IMR-90 (cell line): ENCODE data around the gene DGKD. TPM values are rescaled to one million over a fixed set of nuclear protein-coding genes. Genes with fewer than 3 reads are reported as not detected.

Source experiments
- ATAC-seq: fragments of 200-7000 bp; cut with Tn5 transposase; 2 replicates; pipeline ENCODE4 v1.9.1; 2020; ENCODE audit warnings: low read depth, mild to moderate bottlenecking, moderate library complexity
- BruUV-seq: library from RNA; stranded (reverse); fragments of 400-500 nt; replicated peaks from 2 replicates; lab custom pipeline; 2021; lab: Mats Ljungman, UMichigan
- CTCF ChIA-PET: fragments of 300-600 bp; formaldehyde crosslinking; extraction: SDS; loops from one replicate; lab custom pipeline; 2021; ENCODE audit warnings: antibody characterized with exemption; lab: Yijun Ruan, JAX
- POLR2A ChIA-PET: fragments of 300-600 bp; sonication (Branson Sonifier 250); formaldehyde crosslinking; loops from one replicate; lab custom pipeline; 2022; ENCODE audit warnings: antibody characterized with exemption; ENCODE audit not compliant: unreplicated experiment; lab: Charles Lee
- DNase-seq: peaks from one replicate; pipeline ENCODE4 v3.0.0; 2013
- H2AFZ ChIP-seq: replicated peaks from 2 replicates; pipeline ENCODE3; 2013; ENCODE audit warnings: low read length, mild to moderate bottlenecking; ENCODE audit not compliant: poor library complexity
- H2AK5ac ChIP-seq: 2 replicates; pipeline ENCODE4 v1.6.1; 2013; ENCODE audit warnings: low read depth, low read length, inconsistent platforms
- H2AK9ac ChIP-seq: replicated peaks from 2 replicates; pipeline ENCODE3; 2013; ENCODE audit warnings: mild to moderate bottlenecking, low read depth, low read length, moderate library complexity; ENCODE audit not compliant: poor library complexity
- H2BK120ac ChIP-seq: 2 replicates; pipeline ENCODE4 v1.6.1; 2013; ENCODE audit warnings: low read depth, low read length, inconsistent platforms
- H2BK15ac ChIP-seq: 3 replicates; pipeline ENCODE4 v1.6.1; 2013; ENCODE audit warnings: low read depth, low read length, inconsistent platforms
- H2BK20ac ChIP-seq: 2 replicates; pipeline ENCODE4 v1.6.1; 2013; ENCODE audit warnings: low read depth, mild to moderate bottlenecking, inconsistent platforms, low read length, moderate library complexity
- H2BK5ac ChIP-seq: 2 replicates; pipeline ENCODE4 v1.6.1; 2013; ENCODE audit warnings: mild to moderate bottlenecking, low read depth, low read length, inconsistent platforms; ENCODE audit not compliant: poor library complexity, severe bottlenecking
- H3K14ac ChIP-seq: replicated peaks from 2 replicates; pipeline ENCODE4 v1.6.1; 2013; ENCODE audit warnings: low read depth, low read length, inconsistent platforms
- H3K18ac ChIP-seq: 2 replicates; pipeline ENCODE4 v1.6.1; 2013; ENCODE audit warnings: low read depth, low read length, control low read depth
- H3K23ac ChIP-seq: 2 replicates; pipeline ENCODE4 v1.6.1; 2013; ENCODE audit warnings: low read depth, low read length, inconsistent platforms
- H3K27ac ChIP-seq: 2 replicates; pipeline ENCODE4 v1.5.1; 2013; ENCODE audit warnings: mild to moderate bottlenecking, control low read depth, low read length; ENCODE audit not compliant: insufficient read depth
- H3K27me3 ChIP-seq: 2 replicates; pipeline ENCODE4 v1.6.1; 2013; ENCODE audit warnings: low read length; ENCODE audit not compliant: control insufficient read depth, insufficient read depth
- H3K36me3 ChIP-seq: 2 replicates; pipeline ENCODE4 v1.6.1; 2013; ENCODE audit warnings: low read length, mixed read lengths; ENCODE audit not compliant: control insufficient read depth, insufficient read depth
- H3K4ac ChIP-seq: 2 replicates; pipeline ENCODE4 v1.6.1; 2013; ENCODE audit warnings: low read depth, low read length, inconsistent platforms
- H3K4me1 ChIP-seq: 2 replicates; pipeline ENCODE4 v1.6.1; 2013; ENCODE audit warnings: low read length, mixed read lengths; ENCODE audit not compliant: control insufficient read depth, insufficient read depth
- H3K4me2 ChIP-seq: 2 replicates; pipeline ENCODE4 v1.6.1; 2013; ENCODE audit warnings: low read depth, mild to moderate bottlenecking, control low read depth, low read length, moderate library complexity
- H3K4me3 ChIP-seq: 2 replicates; pipeline ENCODE4 v1.5.1; 2013; ENCODE audit warnings: low read depth, mild to moderate bottlenecking, control low read depth, low read length, moderate library complexity; ENCODE audit not compliant: insufficient read depth
- H3K56ac ChIP-seq: 2 replicates; pipeline ENCODE4 v1.6.1; 2013; ENCODE audit warnings: low read length, inconsistent platforms; ENCODE audit not compliant: insufficient read depth; ENCODE audit errors: extremely low read depth
- H3K79me1 ChIP-seq, 2 experiments: 2 replicates each; pipeline ENCODE4 v1.6.1; 2013; ENCODE audit warnings: low read length in 2 of 2, inconsistent platforms in 1 of 2, low read depth in 1 of 2
- H3K9ac ChIP-seq: 2 replicates; pipeline ENCODE4 v1.6.1; 2013; ENCODE audit warnings: low read depth, low read length, control low read depth
- H3K9me1 ChIP-seq: 2 replicates; pipeline ENCODE4 v1.6.1; 2013; ENCODE audit warnings: low read length, inconsistent platforms; ENCODE audit not compliant: insufficient read depth
- H3K9me3 ChIP-seq: 2 replicates; pipeline ENCODE4 v1.6.1; 2013; ENCODE audit warnings: low read length; ENCODE audit not compliant: control insufficient read depth, insufficient read depth
- H4K20me1 ChIP-seq: 2 replicates; pipeline ENCODE4 v1.6.1; 2013; ENCODE audit warnings: low read length, inconsistent platforms; ENCODE audit not compliant: insufficient read depth
- H4K5ac ChIP-seq: 2 replicates; pipeline ENCODE4 v1.6.1; 2013; ENCODE audit warnings: mild to moderate bottlenecking, low read depth, low read length, control low read depth
- H4K8ac ChIP-seq, 2 experiments: 2 replicates each; pipeline ENCODE4 v1.6.1; 2013; ENCODE audit warnings: low read depth in 2 of 2, low read length in 2 of 2, control low read depth in 1 of 2, inconsistent platforms in 1 of 2
- H4K91ac ChIP-seq: 2 replicates; pipeline ENCODE4 v1.6.1; 2013; ENCODE audit warnings: low read depth, low read length, inconsistent platforms; ENCODE audit not compliant: insufficient read depth
- CHD1 ChIP-seq: IDR thresholded peaks from 2 replicates; pipeline ENCODE4 v1.6.1; 2012; ENCODE audit warnings: low read depth, low read length, improper control_type of control experiment
- FOS ChIP-seq: fragments of 150-350 bp; IDR thresholded peaks from 2 replicates; pipeline ENCODE4 v1.6.1; 2016; ENCODE audit warnings: low read depth, low read length
- MXI1 ChIP-seq: IDR thresholded peaks from 2 replicates; pipeline ENCODE4 v1.6.1; 2012; ENCODE audit warnings: low read depth, mild to moderate bottlenecking, low read length, moderate library complexity, borderline replicate concordance
- NFE2L2 ChIP-seq: fragments of 150-350 bp; IDR thresholded peaks from 2 replicates; pipeline ENCODE4 v1.6.1; 2016; ENCODE audit warnings: low read depth, mild to moderate bottlenecking, low read length
- POLR2A ChIP-seq: IDR thresholded peaks from 2 replicates; pipeline ENCODE4 v1.6.1; 2012; ENCODE audit warnings: mild to moderate bottlenecking, low read depth, low read length
- RAD21 ChIP-seq: IDR thresholded peaks from 2 replicates; pipeline ENCODE4 v1.6.1; 2012; ENCODE audit warnings: low read length, improper control_type of control experiment
- RCOR1 ChIP-seq: IDR thresholded peaks from 2 replicates; pipeline ENCODE4 v1.6.1; 2012; ENCODE audit warnings: mild to moderate bottlenecking, low read length, improper control_type of control experiment; ENCODE audit not compliant: insufficient replicate concordance
- RFX5 ChIP-seq: IDR thresholded peaks from 2 replicates; pipeline ENCODE4 v1.8.0; 2012; ENCODE audit warnings: low read depth, mild to moderate bottlenecking, low read length, moderate library complexity
- SMC3 ChIP-seq: fragments of 150-350 bp; IDR thresholded peaks from 2 replicates; pipeline ENCODE4 v1.6.1; 2016; ENCODE audit warnings: low read depth, mild to moderate bottlenecking, antibody characterized with exemption, low read length, moderate library complexity
- WGBS, 2 experiments: methylation state at CpG; one replicate each; pipeline versions ENCODE4 v1.1.5 to v1.1.7; 2013; ENCODE audit warnings: missing lambda C conversion rate in 2 of 2; ENCODE audit not compliant: insufficient read length in 1 of 2; ENCODE audit errors: extremely low coverage in 2 of 2; 5-methylcytosine and 5-hydroxymethylcytosine counted together
- dilution Hi-C: fragments of 300-500 bp; cut with HindIII; formaldehyde crosslinking; loops from one replicate; pipeline ENCODE4 v1.14.3; 2018; ENCODE audit warnings: low sequenced_read_pairs; ENCODE audit not compliant: unreplicated experiment
- in situ Hi-C: fragments of 300-500 bp; cut with MboI; formaldehyde crosslinking; loops from 3 replicates; pipeline ENCODE4 v1.14.3; 2019; ENCODE audit warnings: low sequenced_read_pairs, inconsistent platforms, mixed read lengths
- intact Hi-C: fragments of 100-400 bp; cut with micrococcal nuclease; formaldehyde crosslinking; loops from 2 replicates; pipeline ENCODE4 v1.10.0; 2022
- polyA plus RNA-seq, 3 experiments: library from polyadenylated mRNA; depleted of rRNA; stranded (reverse); fragments of >200 nt; gene quantifications; 2 replicates each; pipeline ENCODE4 v1.2.3, GENCODE V29; 2012; ENCODE audit warnings: low replicate concordance in 1 of 3
- total RNA-seq: library from RNA; depleted of rRNA; stranded (reverse); fragments of >200 nt; gene quantifications from 2 replicates; pipeline ENCODE4 v1.2.3, GENCODE V29; 2012
- TF ChIP-seq, protein P1 (sequence below): conservative IDR thresholded peaks from 2 replicates; pipeline ENCODE4 v1.5.1; 2012; ENCODE audit warnings: mild to moderate bottlenecking, low read depth, low read length, improper control_type of control experiment

DGKD gene
- total and polyA plus RNA-seq, 2 of the 4 experiments (the other 2 are of a cell fraction): 6.5 to 10.1 TPM

DNA sequence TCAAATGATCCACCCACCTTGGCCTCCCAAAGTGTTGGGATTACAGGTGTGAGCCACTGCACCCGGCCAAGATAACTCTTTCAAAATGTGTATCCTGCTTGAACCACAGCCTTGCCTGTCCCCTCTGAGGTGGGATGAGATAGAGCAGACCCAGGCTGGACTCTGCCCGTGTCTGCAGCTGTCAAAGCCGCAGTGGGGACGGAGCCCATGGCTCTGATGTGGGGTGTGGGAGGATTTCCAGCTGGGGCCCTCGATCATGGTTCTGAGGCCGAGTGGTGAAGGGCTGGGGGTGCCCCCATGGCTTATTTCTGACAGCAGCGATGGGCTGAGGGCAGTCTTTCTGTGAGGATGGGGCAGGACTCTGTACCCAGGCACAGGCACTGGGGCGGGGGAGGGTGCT, 104.5 kb downstream of the DGKD start:
- ChIA-PET POLR2A (no interaction called here), CTCF (interaction anchor here (0.9 kb wide), 1 partner anchor 10 kb away, joined by 3 read pairs; no protein-coding TSS in a partner anchor)
- ATAC-seq (no peak), DNase-seq (no peak)
- H3K9me1 ChIP-seq: peaks cover 4% of the 10 kb centered on the region; the same call in 1 of the 2 replicates
- no TSS peak for BruUV-seq
- H3K56ac ChIP-seq: no peak overlapping the region
- H3K79me1 ChIP-seq: no peaks in the 10 kb centered on the region
- in situ Hi-C loops (loop anchor here (25.0 kb wide), 1 partner anchor 378 kb away; no protein-coding TSS in a partner anchor), intact Hi-C loops (no loop called here), dilution Hi-C loops (no loop called here)
- H3K18ac ChIP-seq: no peak overlapping the region
- no peak overlapping the region for H2AFZ ChIP-seq
- H3K27ac ChIP-seq: no peak overlapping the region
- no peak overlapping the region for H3K9ac ChIP-seq
- H4K8ac ChIP-seq: no peak overlapping the region
- H2AK9ac ChIP-seq: no peak overlapping the region
- no peak overlapping the region for H2BK5ac ChIP-seq
- H3K4ac ChIP-seq: no peak overlapping the region
- whole genome bisulfite sequencing, 2 experiments: no CpG with 5 or more reads among the region's 8 CpGs
- H3K4me3 ChIP-seq: no peak overlapping the region
- H3K36me3 ChIP-seq: peaks cover 57% of the 10 kb centered on the region
- H3K14ac ChIP-seq: no peak overlapping the region
- no peak overlapping the region for H2BK20ac ChIP-seq
- H3K27me3 ChIP-seq: no peaks in the 10 kb centered on the region
- no peak overlapping the region for H4K5ac ChIP-seq
- no peaks in the 10 kb centered on the region for H3K4me1 ChIP-seq
- no peak overlapping the region for H2AK5ac ChIP-seq
- no peaks in the 10 kb centered on the region for H4K20me1 ChIP-seq
- TF ChIP-seq, protein P1, sequence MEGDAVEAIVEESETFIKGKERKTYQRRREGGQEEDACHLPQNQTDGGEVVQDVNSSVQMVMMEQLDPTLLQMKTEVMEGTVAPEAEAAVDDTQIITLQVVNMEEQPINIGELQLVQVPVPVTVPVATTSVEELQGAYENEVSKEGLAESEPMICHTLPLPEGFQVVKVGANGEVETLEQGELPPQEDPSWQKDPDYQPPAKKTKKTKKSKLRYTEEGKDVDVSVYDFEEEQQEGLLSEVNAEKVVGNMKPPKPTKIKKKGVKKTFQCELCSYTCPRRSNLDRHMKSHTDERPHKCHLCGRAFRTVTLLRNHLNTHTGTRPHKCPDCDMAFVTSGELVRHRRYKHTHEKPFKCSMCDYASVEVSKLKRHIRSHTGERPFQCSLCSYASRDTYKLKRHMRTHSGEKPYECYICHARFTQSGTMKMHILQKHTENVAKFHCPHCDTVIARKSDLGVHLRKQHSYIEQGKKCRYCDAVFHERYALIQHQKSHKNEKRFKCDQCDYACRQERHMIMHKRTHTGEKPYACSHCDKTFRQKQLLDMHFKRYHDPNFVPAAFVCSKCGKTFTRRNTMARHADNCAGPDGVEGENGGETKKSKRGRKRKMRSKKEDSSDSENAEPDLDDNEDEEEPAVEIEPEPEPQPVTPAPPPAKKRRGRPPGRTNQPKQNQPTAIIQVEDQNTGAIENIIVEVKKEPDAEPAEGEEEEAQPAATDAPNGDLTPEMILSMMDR: no peak
- no peak for TF ChIP-seq NFE2L2
- no peak for TF ChIP-seq CHD1
- TF ChIP-seq SMC3: no peak
- TF ChIP-seq MXI1: no peak
- TF ChIP-seq RFX5: no peak
- TF ChIP-seq FOS: no peak
- TF ChIP-seq RCOR1: no peak
- no peak for TF ChIP-seq RAD21
- TF ChIP-seq POLR2A: no peak
- H3K23ac ChIP-seq: no peak overlapping the region
- no peak overlapping the region for H4K91ac ChIP-seq
- no peak overlapping the region for H2BK120ac ChIP-seq
- H3K4me2 ChIP-seq: no peak overlapping the region
- no peak overlapping the region for H2BK15ac ChIP-seq
- no peaks in the 10 kb centered on the region for H3K9me3 ChIP-seq
